Testis (tissue), 3 donors: Measurements from ENCODE around the gene AAMDC. TPM values are rescaled to one million over a fixed set of nuclear protein-coding genes. Genes with fewer than 3 reads are reported as not detected.
"Not testable (repeated sequence)": the region's sequence is repeated elsewhere in the genome, so short reads cannot be mapped to it uniquely, and the experiment has no call there.

Experiments used
- DNase-seq: peaks from one replicate; pipeline ENCODE4 v3.0.0-alpha.2; 2019
- H3K27ac ChIP-seq, 2 donors: fragments of 200-600 bp; sonication (generic); one replicate each; pipeline ENCODE4 v1.5.1; 2019
- H3K27me3 ChIP-seq: fragments of 200-600 bp; sonication (generic); one replicate; pipeline ENCODE4 v1.5.1; 2019
- H3K36me3 ChIP-seq: fragments of 200-600 bp; sonication (generic); one replicate; pipeline ENCODE4 v1.5.1; 2017; ENCODE audit warnings: low read depth; ENCODE audit errors: missing control alignments
- H3K4me1 ChIP-seq: fragments of 200-600 bp; sonication (generic); one replicate; pipeline ENCODE4 v1.5.1; 2019
- H3K4me3 ChIP-seq, 2 donors: fragments of 200-600 bp; sonication (generic); one replicate each; pipeline ENCODE4 v1.5.1; 2017 to 2019
- H3K9me3 ChIP-seq: fragments of 200-600 bp; sonication (generic); one replicate; pipeline ENCODE4 v1.5.1; 2017
- CTCF ChIP-seq, 3 experiments: fragments of 450-650 bp in 2 of 3; fragments of 200-600 bp in 1 of 3; sonication (generic) in 1 of 3; IDR thresholded peaks; one replicate each; pipeline ENCODE4 v1.5.1; 2016 to 2019; ENCODE audit warnings: antibody characterized with exemption in 3 of 3, mild to moderate bottlenecking in 2 of 3, moderate library complexity in 1 of 3
- POLR2A ChIP-seq: fragments of 450-650 bp; IDR thresholded peaks from one replicate; pipeline ENCODE4 v1.6.1; 2017; ENCODE audit warnings: antibody characterized with exemption, mild to moderate bottlenecking, moderate library complexity
- WGBS, 2 donors: methylation state at CpG; one replicate each; pipeline ENCODE4 v1.1.5; 2018; 5-methylcytosine and 5-hydroxymethylcytosine counted together
- intact Hi-C: fragments of 100-400 bp; cut with DNase I; formaldehyde crosslinking; loops from one replicate; pipeline ENCODE4 v1.15.1; 2023; ENCODE audit warnings: low total_unique reads
- polyA plus RNA-seq: library from polyadenylated mRNA; stranded (reverse); fragments of 350-450 nt; fragmentation: Illumina TruSeq; extraction: RNeasy Lipid Tissue Mini Kit (QIAGEN cat#74804); gene quantifications from one replicate; pipeline ENCODE4 v1.2.3, GENCODE V29; 2014; ENCODE audit warnings: low read depth, low replicate concordance; ENCODE audit not compliant: insufficient read depth
- total RNA-seq, 2 donors: library from RNA; depleted of rRNA; stranded (reverse); fragments of >200 nt; gene quantifications; one replicate each; pipeline ENCODE4 v1.2.3, GENCODE V29; 2016

Gene AAMDC
- total and polyA plus RNA-seq, 3 donors from 2014 or later: 20.2 to 56.6 (median 22.0) TPM

GRCh38 chr11:77851503-77851902 lies 30.6 kb downstream of the AAMDC start:
- Histone ChIP-seq H3K36me3 (no peaks in the 10 kb centered on the region), H3K4me3 (no peak overlapping the region), H3K4me1 (no peaks in the 10 kb centered on the region), H3K27ac (no peak overlapping the region), H3K27me3 (no peaks in the 10 kb centered on the region), H3K9me3 (no peaks in the 10 kb centered on the region)
- TF ChIP-seq POLR2A (no peak), CTCF (IDR thresholded peaks at IDR 0.05) (no peak)
- DNase-seq: no peak
- intact Hi-C loops: no loop called here
- WGBS, 2 donors: 67 to 81% methylated on average over 1 of the region's 1 CpG

- DNase-seq: no peak
- H3K27ac ChIP-seq: no peak overlapping the region
- no peaks in the 10 kb centered on the region for H3K9me3 ChIP-seq
- H3K27me3 ChIP-seq: no peaks in the 10 kb centered on the region
- H3K36me3 ChIP-seq: no peaks in the 10 kb centered on the region
- TF ChIP-seq CTCF (IDR thresholded peaks at IDR 0.05): no peak
- TF ChIP-seq POLR2A: no peak
- no peak overlapping the region for H3K4me3 ChIP-seq
- WGBS, 2 donors: 100% methylated on average over 2 of the region's 2 CpGs
- no peaks in the 10 kb centered on the region for H3K4me1 ChIP-seq
- intact Hi-C loops: no loop called here
Observed at GRCh38 chr11:77854838-77855237, 33.9 kb downstream of the AAMDC start.

GRCh38 chr11:77857906-77858457 lies 37.0 kb downstream of the AAMDC start:
- H3K27ac ChIP-seq, intact Hi-C loops, H3K4me1 ChIP-seq, H3K27me3 ChIP-seq, H3K4me3 ChIP-seq, DNase-seq, H3K36me3 ChIP-seq, H3K9me3 ChIP-seq: not testable (repeated sequence)
- WGBS, 2 donors: 93 to 95% methylated on average over 10 of the region's 10 CpGs

GRCh38 chr11:77861444-77861843 lies 40.5 kb downstream of the AAMDC start:
- H3K4me3 ChIP-seq, H3K9me3 ChIP-seq, intact Hi-C loops, H3K4me1 ChIP-seq, H3K36me3 ChIP-seq, H3K27ac ChIP-seq, H3K27me3 ChIP-seq, DNase-seq: not testable (repeated sequence)
- 89 to 92% methylated on average over 10 of the region's 10 CpGs for whole genome bisulfite sequencing, 2 donors

GRCh38 chr11:77865805-77866204 lies 44.9 kb downstream of the AAMDC start:
- DNase-seq: no peak
- WGBS, 2 donors: 64 to 65% methylated on average over 1 of the region's 1 CpG
- TF ChIP-seq CTCF (IDR thresholded peaks at IDR 0.05) (no peak), POLR2A (no peak)
- intact Hi-C loops: no loop called here
- H3K4me3 ChIP-seq: no peak overlapping the region
- H3K27me3 ChIP-seq: no peaks in the 10 kb centered on the region
- no peaks in the 10 kb centered on the region for H3K36me3 ChIP-seq
- no peak overlapping the region for H3K27ac ChIP-seq
- H3K9me3 ChIP-seq: no peaks in the 10 kb centered on the region
- no peaks in the 10 kb centered on the region for H3K4me1 ChIP-seq

- DNase-seq: no peak
- no peaks in the 10 kb centered on the region for H3K27me3 ChIP-seq
- WGBS, 2 donors: 77 to 93% methylated on average over 1 of the region's 1 CpG
- intact Hi-C loops: no loop called here
- no peak overlapping the region for H3K4me3 ChIP-seq
- H3K27ac ChIP-seq: no peak overlapping the region
- no peaks in the 10 kb centered on the region for H3K9me3 ChIP-seq
- H3K36me3 ChIP-seq: no peaks in the 10 kb centered on the region
- no peak for TF ChIP-seq CTCF (IDR thresholded peaks at IDR 0.05)
- TF ChIP-seq POLR2A: no peak
- H3K4me1 ChIP-seq: no peaks in the 10 kb centered on the region
Observed at GRCh38 chr11:77866336-77866735, 45.4 kb downstream of the AAMDC start.
